Liver (tissue), 9 donors: ENCODE data around the gene PDGFB. TPM values are rescaled to one million over a fixed set of nuclear protein-coding genes. Genes with fewer than 3 reads are reported as not detected.

Experiments used
- DNase-seq: peaks from one replicate; pipeline ENCODE4 v3.0.0-alpha.2; 2017; ENCODE audit warnings: low spot score
- H3K27ac ChIP-seq, 2 donors: one replicate each; pipeline ENCODE4 v1.7.0; 2013; ENCODE audit warnings: inconsistent platforms in 2 of 2, low read length in 2 of 2, control low read depth in 1 of 2, low read depth in 1 of 2, mild to moderate bottlenecking in 1 of 2
- H3K27me3 ChIP-seq, 4 donors: one replicate each; pipeline versions ENCODE4 v1.6.1 to v1.7.0; 2013; ENCODE audit warnings: low read length in 3 of 4, inconsistent platforms in 1 of 4, mild to moderate bottlenecking in 1 of 4, moderate library complexity in 1 of 4; ENCODE audit not compliant: control insufficient read depth in 4 of 4, insufficient read depth in 4 of 4
- H3K36me3 ChIP-seq, 4 donors: one replicate each; pipeline versions ENCODE4 v1.6.1 to v1.7.0; 2013; ENCODE audit warnings: low read length in 3 of 4, mild to moderate bottlenecking in 3 of 4, low read depth in 1 of 4, moderate library complexity in 1 of 4; ENCODE audit not compliant: control insufficient read depth in 4 of 4, insufficient read depth in 3 of 4
- H3K4me1 ChIP-seq, 4 donors: one replicate each; pipeline versions ENCODE4 v1.6.1 to v1.7.0; 2013; ENCODE audit warnings: low read length in 3 of 4, mild to moderate bottlenecking in 3 of 4, moderate library complexity in 1 of 4; ENCODE audit not compliant: control insufficient read depth in 4 of 4, insufficient read depth in 4 of 4
- H3K4me3 ChIP-seq, 3 donors: one replicate each; pipeline versions ENCODE4 v1.6.1 to v1.7.0; 2013; ENCODE audit warnings: low read length in 3 of 3, control low read depth in 1 of 3, low read depth in 1 of 3, mild to moderate bottlenecking in 1 of 3
- H3K9ac ChIP-seq, 2 donors: one replicate each; pipeline ENCODE4 v1.7.0; 2013; ENCODE audit warnings: low read length in 2 of 2, mild to moderate bottlenecking in 2 of 2, moderate library complexity in 2 of 2, control low read depth in 1 of 2, low read depth in 1 of 2
- H3K9me3 ChIP-seq, 4 donors: one replicate each; pipeline versions ENCODE4 v1.6.1 to v1.7.0; 2013; ENCODE audit warnings: low read length in 3 of 4; ENCODE audit not compliant: control insufficient read depth in 4 of 4
- EGR1 ChIP-seq, 2 donors: IDR thresholded peaks; 2 replicates each; pipeline ENCODE4 v1.6.1; 2016 to 2018; ENCODE audit warnings: antibody characterized with exemption in 2 of 2, low read depth in 2 of 2
- FOXA1 ChIP-seq: IDR thresholded peaks from 2 replicates; pipeline ENCODE4 v1.6.1; 2016; ENCODE audit warnings: antibody characterized with exemption
- FOXA2 ChIP-seq: IDR thresholded peaks from 2 replicates; pipeline ENCODE4 v1.6.1; 2016; ENCODE audit warnings: antibody characterized with exemption
- GABPA ChIP-seq, 2 donors: IDR thresholded peaks in 1 of 2; conservative IDR thresholded peaks in 1 of 2; 2 replicates each; pipeline ENCODE4 v1.6.1; 2016; ENCODE audit warnings: antibody characterized with exemption in 2 of 2, mild to moderate bottlenecking in 1 of 2, moderate library complexity in 1 of 2
- HNF4A ChIP-seq, 2 donors: conservative IDR thresholded peaks; 2 replicates each; pipeline ENCODE4 v1.6.1; 2016; ENCODE audit warnings: antibody characterized with exemption in 2 of 2, mild to moderate bottlenecking in 2 of 2
- HNF4G ChIP-seq: IDR thresholded peaks from 2 replicates; pipeline ENCODE4 v1.6.1; 2016; ENCODE audit warnings: antibody characterized with exemption
- JUND ChIP-seq, 2 donors: IDR thresholded peaks; 2 replicates each; pipeline ENCODE4 v1.6.1; 2016; ENCODE audit warnings: antibody characterized with exemption in 2 of 2
- NR2F2 ChIP-seq: IDR thresholded peaks from 2 replicates; pipeline ENCODE4 v1.6.1; 2016; ENCODE audit warnings: antibody characterized with exemption
- RAD21 ChIP-seq, 2 donors: IDR thresholded peaks; 2 replicates each; pipeline ENCODE4 v1.6.1; 2016; ENCODE audit warnings: antibody characterized with exemption in 2 of 2, mild to moderate bottlenecking in 2 of 2
- RXRA ChIP-seq, 2 donors: IDR thresholded peaks; 2 replicates each; pipeline ENCODE4 v1.6.1; 2017 to 2018; ENCODE audit warnings: antibody characterized with exemption in 2 of 2, mild to moderate bottlenecking in 1 of 2
- SP1 ChIP-seq: IDR thresholded peaks from 2 replicates; pipeline ENCODE4 v1.6.1; 2018; ENCODE audit warnings: antibody characterized with exemption, mild to moderate bottlenecking
- TAF1 ChIP-seq: conservative IDR thresholded peaks from 2 replicates; pipeline ENCODE4 v1.6.1; 2016; ENCODE audit warnings: antibody characterized with exemption, mild to moderate bottlenecking
- YY1 ChIP-seq: IDR thresholded peaks from 2 replicates; pipeline ENCODE4 v1.6.1; 2016; ENCODE audit warnings: antibody characterized with exemption, mild to moderate bottlenecking
- WGBS: extraction: QIAGEN DNeasy Blood & Tissue Kit; methylation state at CpG from one replicate; pipeline ENCODE4 v1.1.7; 2013; 5-methylcytosine and 5-hydroxymethylcytosine counted together
- polyA plus RNA-seq, 2 donors: library from polyadenylated mRNA; stranded (reverse) in 1 of 2; unstranded in 1 of 2; fragments of 200-250 nt in 1 of 2; fragments of >200 nt in 1 of 2; fragmentation: Nextera tagmentation in 1 of 2; extraction: Ambion mirVana in 1 of 2; gene quantifications; one replicate each; pipeline versions ENCODE4 v1.2.1 to v1.2.3, GENCODE V29; 2013 to 2015
- total RNA-seq, 2 donors: library from RNA; depleted of rRNA; stranded (reverse); fragments of >200 nt; gene quantifications; one replicate each; pipeline ENCODE4 v1.2.3, GENCODE V29; 2014
- TF ChIP-seq, protein P1 (sequence below): IDR thresholded peaks from 2 replicates; pipeline ENCODE4 v1.6.1; 2016; ENCODE audit warnings: antibody characterized with exemption, mild to moderate bottlenecking
- TF ChIP-seq, protein P2 (sequence below): IDR thresholded peaks from 2 replicates; pipeline ENCODE4 v1.6.1; 2016; ENCODE audit warnings: antibody characterized with exemption
- TF ChIP-seq, protein P3 (sequence below): fragments of 150-350 bp; IDR thresholded peaks from 2 replicates; pipeline ENCODE4 v1.5.1; 2017; ENCODE audit warnings: improper control_type of control experiment, low read depth, low read length; ENCODE audit not compliant: missing input control
- TF ChIP-seq, protein P4 (sequence below): IDR thresholded peaks from 2 replicates; pipeline ENCODE4 v1.6.1; 2016; ENCODE audit warnings: antibody characterized with exemption
- donor health status: healthy.
- donor health status: healthy.
- donor health status: healthy.
- donor health status: healthy.
- donor health status: healthy.

Gene PDGFB
- total and polyA plus RNA-seq, 4 donors: 0.25 to 4.5 (median 1.7) TPM

DNA sequence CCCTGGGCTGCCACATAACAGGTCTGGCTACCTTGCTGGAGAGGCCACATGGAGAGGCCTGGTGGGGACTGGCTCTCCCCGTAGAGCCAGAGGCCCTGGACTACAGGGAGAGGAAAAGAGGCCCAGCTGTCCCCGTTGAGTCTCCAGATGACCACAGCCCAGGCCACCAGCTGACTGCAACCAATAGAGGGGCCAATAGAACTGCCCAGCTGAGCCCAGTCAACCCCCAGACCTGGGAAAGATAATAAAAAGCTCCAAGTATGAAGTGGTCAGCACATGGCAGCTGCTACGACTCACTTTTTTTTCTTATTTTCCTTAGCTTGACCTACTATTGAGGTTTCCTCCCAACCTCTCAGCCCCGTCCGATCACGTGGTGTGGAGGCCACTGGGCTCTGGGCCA, 18.4 kb downstream of the PDGFB start:
- WGBS: 90% methylated on average over 6 of the region's 6 CpGs
- TF ChIP-seq EGR1 (IDR thresholded peaks at IDR 0.05; ENCODE audit: low read depth in 2 of 2) (no peak), RXRA (IDR thresholded peaks at IDR 0.05) (no peak), JUND (IDR thresholded peaks at IDR 0.05) (no peak), FOXA1 (no peak), NR2F2 (no peak), RAD21 (IDR thresholded peaks at IDR 0.05) (no peak), YY1 (no peak), HNF4A (conservative IDR thresholded peaks at IDR 0.05) (no peak), HNF4G (no peak), GABPA (IDR thresholded peaks at IDR 0.05 in 1 of 2, conservative IDR thresholded peaks at IDR 0.05 in 1 of 2) (no peak), FOXA2 (no peak)
- TF ChIP-seq, protein P1, sequence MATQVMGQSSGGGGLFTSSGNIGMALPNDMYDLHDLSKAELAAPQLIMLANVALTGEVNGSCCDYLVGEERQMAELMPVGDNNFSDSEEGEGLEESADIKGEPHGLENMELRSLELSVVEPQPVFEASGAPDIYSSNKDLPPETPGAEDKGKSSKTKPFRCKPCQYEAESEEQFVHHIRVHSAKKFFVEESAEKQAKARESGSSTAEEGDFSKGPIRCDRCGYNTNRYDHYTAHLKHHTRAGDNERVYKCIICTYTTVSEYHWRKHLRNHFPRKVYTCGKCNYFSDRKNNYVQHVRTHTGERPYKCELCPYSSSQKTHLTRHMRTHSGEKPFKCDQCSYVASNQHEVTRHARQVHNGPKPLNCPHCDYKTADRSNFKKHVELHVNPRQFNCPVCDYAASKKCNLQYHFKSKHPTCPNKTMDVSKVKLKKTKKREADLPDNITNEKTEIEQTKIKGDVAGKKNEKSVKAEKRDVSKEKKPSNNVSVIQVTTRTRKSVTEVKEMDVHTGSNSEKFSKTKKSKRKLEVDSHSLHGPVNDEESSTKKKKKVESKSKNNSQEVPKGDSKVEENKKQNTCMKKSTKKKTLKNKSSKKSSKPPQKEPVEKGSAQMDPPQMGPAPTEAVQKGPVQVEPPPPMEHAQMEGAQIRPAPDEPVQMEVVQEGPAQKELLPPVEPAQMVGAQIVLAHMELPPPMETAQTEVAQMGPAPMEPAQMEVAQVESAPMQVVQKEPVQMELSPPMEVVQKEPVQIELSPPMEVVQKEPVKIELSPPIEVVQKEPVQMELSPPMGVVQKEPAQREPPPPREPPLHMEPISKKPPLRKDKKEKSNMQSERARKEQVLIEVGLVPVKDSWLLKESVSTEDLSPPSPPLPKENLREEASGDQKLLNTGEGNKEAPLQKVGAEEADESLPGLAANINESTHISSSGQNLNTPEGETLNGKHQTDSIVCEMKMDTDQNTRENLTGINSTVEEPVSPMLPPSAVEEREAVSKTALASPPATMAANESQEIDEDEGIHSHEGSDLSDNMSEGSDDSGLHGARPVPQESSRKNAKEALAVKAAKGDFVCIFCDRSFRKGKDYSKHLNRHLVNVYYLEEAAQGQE: no peak
- TF ChIP-seq, protein P2, sequence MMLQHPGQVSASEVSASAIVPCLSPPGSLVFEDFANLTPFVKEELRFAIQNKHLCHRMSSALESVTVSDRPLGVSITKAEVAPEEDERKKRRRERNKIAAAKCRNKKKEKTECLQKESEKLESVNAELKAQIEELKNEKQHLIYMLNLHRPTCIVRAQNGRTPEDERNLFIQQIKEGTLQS: no peak
- TF ChIP-seq, protein P3, sequence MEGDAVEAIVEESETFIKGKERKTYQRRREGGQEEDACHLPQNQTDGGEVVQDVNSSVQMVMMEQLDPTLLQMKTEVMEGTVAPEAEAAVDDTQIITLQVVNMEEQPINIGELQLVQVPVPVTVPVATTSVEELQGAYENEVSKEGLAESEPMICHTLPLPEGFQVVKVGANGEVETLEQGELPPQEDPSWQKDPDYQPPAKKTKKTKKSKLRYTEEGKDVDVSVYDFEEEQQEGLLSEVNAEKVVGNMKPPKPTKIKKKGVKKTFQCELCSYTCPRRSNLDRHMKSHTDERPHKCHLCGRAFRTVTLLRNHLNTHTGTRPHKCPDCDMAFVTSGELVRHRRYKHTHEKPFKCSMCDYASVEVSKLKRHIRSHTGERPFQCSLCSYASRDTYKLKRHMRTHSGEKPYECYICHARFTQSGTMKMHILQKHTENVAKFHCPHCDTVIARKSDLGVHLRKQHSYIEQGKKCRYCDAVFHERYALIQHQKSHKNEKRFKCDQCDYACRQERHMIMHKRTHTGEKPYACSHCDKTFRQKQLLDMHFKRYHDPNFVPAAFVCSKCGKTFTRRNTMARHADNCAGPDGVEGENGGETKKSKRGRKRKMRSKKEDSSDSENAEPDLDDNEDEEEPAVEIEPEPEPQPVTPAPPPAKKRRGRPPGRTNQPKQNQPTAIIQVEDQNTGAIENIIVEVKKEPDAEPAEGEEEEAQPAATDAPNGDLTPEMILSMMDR: no peak
- Histone ChIP-seq H3K9me3 (no peaks in the 10 kb centered on the region), H3K4me3 (no peak overlapping the region), H3K36me3 (peaks cover 0 to 41% (median 0%) of the 10 kb centered on the region in 4 donors), H3K9ac (no peak overlapping the region), H3K27ac (no peak overlapping the region), H3K4me1 (no peaks in the 10 kb centered on the region), H3K27me3 (no peaks in the 10 kb centered on the region)
- no peak for DNase-seq

DNA sequence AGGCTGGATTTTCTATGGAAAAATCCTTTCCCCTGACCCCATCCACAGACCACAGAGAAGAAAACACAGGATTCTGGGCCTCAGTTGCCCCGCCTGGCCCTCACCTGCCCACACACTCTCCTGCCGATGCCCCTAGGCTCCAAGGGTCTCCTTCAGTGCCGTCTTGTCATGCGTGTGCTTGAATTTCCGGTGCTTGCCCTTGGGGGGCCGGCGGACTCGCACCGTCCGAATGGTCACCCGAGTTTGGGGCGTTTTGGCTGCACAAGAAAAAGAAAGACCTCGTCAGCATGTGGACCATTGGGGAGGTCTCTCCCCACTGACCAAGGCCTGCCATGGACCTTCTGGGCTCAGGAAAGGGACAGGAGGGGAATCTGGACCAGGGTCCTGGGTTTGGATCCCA, 19.2 kb downstream of the PDGFB start:
- Histone ChIP-seq H3K27me3 (no peaks in the 10 kb centered on the region), H3K4me1 (no peaks in the 10 kb centered on the region), H3K4me3 (no peak overlapping the region), H3K27ac (no peak overlapping the region), H3K36me3 (peaks cover 0 to 37% (median 0%) of the 10 kb centered on the region in 4 donors), H3K9ac (no peak overlapping the region), H3K9me3 (no peaks in the 10 kb centered on the region)
- DNase-seq: no peak
- 97% methylated on average over 13 of the region's 13 CpGs for WGBS
- TF ChIP-seq, protein P4, sequence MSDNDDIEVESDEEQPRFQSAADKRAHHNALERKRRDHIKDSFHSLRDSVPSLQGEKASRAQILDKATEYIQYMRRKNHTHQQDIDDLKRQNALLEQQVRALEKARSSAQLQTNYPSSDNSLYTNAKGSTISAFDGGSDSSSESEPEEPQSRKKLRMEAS: no peak
- no peak for TF ChIP-seq FOXA1
- TF ChIP-seq HNF4A (conservative IDR thresholded peaks at IDR 0.05): no peak
- TF ChIP-seq EGR1 (IDR thresholded peaks at IDR 0.05; ENCODE audit: low read depth in 2 of 2): no peak
- TF ChIP-seq, protein P3: no peak
- TF ChIP-seq GABPA (IDR thresholded peaks at IDR 0.05 in 1 of 2, conservative IDR thresholded peaks at IDR 0.05 in 1 of 2): no peak
- TF ChIP-seq SP1: no peak
- TF ChIP-seq, protein P1: no peak
- no peak for TF ChIP-seq TAF1
- TF ChIP-seq FOXA2: no peak
- TF ChIP-seq NR2F2: no peak
- no peak for TF ChIP-seq RXRA (IDR thresholded peaks at IDR 0.05)
- no peak for TF ChIP-seq JUND (IDR thresholded peaks at IDR 0.05)
- no peak for TF ChIP-seq HNF4G
- TF ChIP-seq, protein P2: no peak
- no peak for TF ChIP-seq YY1
